HG03575 (cell line): ENCODE data around the gene NDUFA1.
A peak's percentile ranks its signal among the peaks of the same experiment; 100 is the strongest.
"Not testable (repeated sequence)": the region's sequence is repeated elsewhere in the genome, so short reads cannot be mapped to it uniquely, and the experiment has no call there.

Source experiments
- ATAC-seq: cut with Tn5 transposase; IDR thresholded peaks from one replicate; pipeline ENCODE4 v1.9.1; 2021; ENCODE audit not compliant: unreplicated experiment, insufficient number of reproducible peaks, low FRiP score; ENCODE audit errors: extremely low read depth

Gene NDUFA1

DNA sequence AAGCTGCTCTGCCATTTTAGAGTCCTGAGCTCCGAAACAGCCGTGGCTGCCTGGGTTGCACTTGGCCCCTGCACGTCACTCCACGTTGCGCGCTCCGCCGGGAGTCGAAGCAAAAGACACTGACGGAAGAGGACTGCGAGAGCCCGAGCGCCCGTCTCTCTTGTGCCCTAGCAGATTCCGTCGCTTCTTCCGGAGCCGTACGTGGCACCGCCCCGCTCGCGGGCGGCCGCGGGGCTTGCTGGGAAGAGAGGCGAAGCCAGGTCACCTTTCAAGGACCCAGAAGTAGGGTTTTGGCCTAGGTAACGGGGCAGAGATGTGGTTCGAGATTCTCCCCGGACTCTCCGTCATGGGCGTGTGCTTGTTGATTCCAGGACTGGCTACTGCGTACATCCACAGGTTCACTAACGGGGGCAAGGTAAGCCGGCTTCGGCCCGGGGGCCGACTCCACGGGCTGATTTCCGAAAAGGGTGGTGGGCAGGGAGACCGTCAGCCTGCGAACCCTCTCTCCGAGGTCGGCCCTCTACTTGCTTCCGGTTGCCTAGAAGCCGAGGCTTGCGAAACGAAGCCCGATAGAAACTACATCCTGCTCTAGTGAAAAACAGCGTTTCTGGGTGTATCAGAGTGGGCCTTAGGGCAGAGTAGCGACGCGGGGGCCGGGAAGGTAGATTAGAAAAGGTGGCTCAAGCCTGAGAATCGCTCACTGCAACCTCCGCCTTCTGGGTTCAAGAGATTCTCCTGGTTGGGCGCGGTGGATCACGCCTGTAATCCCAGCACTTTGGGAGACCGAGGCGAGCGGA lies at the start of gene NDUFA1, which contains the start of gene RNF113A:
TSS of gene NDUFA1 (plus strand) at position 234 of the 797 bp plus-strand sequence. CDS start at position 314, 80 bp downstream.
TSS of gene RNF113A (minus strand) at position 135 of the 797 bp plus-strand sequence. CDS start at position 15, 120 bp downstream.
- peak; percentile 53 for ATAC-seq

DNA sequence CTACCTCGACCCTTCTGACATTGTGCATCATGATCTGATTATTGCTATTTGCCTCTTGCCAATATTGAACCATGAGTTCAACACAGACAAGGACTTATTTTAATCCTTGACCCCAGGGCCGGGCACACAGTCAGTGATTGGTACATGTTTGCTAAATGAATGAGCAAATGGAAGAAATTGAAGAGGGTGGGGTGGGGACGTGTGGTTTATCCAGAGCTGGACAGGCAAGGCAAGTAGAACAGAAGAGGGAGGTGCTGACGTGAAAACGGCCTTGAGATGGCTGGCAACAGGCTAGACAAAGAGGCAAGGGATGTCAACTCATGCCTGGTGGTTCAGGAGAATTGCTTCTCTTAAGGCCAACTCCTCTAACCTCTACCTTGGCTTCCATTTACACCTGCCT lies 47.4 kb upstream of the NDUFA1 start:
- not testable (repeated sequence) for ATAC-seq

DNA sequence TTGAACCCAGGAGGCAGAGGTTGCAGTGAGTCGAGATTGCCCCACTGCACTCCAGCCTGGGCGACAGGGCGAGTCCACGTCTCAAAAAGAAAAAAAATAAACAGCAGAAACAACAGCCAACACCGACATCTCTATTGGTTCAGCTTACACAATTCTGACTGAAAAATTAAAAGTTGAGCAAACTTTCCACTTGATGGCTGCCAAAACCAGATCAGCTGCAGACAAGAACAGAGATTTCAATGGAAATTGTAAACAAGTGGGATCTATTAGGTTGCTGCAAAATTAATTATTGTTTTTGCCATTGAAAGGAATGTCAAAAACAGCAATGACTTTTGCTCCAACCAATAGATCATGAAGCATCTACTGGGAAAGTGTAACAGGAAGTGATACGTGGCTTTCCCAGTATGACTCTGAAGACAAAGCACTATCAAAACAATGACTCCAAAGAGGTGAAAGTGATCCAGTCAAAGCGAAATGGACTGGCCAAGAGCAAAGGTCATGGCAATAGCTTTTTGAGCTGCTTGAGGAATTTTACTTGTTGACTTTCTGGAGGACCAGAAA lies 45.2 kb upstream of the NDUFA1 start:
- ATAC-seq, result no peak

DNA sequence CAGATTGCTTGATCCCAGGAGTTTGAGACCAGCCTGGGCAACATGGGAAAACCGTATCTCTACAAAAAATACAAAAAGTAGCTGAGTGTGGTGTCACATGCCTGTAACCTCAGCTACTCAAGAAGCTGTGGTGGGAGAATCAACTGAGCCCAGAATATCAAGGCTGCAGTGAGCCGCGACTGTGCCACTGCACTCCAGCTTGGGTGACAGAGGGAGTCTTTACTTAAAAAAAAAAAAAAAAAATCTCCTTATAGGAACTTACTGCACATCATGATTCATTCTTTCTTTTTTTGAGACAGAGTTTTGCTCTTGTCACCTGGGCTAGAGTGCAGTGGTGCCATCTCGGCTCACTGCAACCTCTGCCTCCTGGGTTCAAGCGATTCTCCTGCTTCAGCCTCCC lies 43.2 kb upstream of the NDUFA1 start:
- no peak for ATAC-seq

DNA sequence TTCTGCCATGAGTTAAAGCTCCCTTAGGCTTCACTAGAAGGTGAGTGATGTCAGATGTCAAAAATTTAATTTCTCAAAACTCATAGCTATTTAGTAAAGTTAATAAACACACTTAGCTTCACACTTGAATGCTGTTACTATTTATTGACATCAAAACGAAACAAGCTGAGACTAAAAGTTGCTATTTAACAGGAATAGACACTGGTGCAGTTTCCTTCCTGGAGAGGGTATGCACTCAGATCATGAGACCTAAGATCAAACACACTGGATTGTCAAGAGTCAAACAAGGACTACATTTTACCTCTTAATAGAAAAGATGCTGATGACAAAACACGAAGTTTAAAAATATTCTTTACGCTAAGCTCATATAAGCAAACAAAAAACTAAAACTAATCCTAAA lies 37.7 kb upstream of the NDUFA1 start:
- ATAC-seq, result no peak

DNA sequence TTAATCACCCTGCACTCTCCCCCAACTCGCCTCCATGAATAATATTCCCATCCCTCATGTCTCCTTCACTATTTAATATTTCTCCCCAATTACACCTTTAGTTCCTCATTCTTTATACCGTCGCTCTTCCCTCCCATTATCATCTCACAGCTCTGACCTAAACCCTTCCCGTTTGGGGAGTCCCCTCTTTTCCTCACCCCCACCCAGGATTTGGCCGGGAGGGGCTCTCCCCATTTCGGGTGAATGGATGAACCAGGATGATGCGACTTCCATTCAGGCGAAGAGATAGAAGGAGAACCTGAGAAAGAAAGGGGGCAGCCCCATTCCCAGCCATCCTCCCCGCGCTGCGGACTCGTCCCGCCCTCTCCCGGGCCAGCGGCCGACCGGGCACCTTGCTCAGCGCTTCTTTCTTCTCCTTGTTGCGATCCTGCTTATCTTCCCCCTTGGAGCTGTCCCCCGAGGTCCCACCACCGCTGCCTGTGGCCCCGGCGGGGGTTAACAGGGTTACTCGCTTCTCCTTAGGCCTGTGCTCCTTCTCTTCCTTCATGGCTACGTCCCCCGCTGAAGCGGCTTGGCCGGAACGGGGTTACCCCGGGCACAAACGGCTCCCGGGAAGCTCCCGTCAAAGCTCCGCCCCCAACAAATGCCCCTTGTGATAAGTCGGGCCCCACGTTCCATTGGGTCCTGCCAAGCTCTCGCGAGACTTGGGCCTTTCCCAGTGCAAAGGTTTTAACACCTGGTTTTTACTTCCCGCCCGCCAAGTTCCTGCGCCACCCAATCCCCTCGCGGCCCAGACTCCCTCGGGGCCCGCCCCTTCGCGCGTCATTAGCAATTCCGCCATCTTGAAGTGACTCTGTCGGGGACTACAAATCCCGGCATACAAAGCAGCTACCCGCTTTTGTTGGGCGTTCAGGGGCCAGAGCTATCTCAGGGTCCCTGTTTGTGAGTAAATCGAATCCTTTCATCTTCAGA lies 19.0 kb upstream of the NDUFA1 start, which contains the start of gene UPF3B:
TSS of gene UPF3B (minus strand) at position 582 of the 972 bp plus-strand sequence. CDS start at position 547, 35 bp downstream.
- peak; percentile 73 for ATAC-seq

DNA sequence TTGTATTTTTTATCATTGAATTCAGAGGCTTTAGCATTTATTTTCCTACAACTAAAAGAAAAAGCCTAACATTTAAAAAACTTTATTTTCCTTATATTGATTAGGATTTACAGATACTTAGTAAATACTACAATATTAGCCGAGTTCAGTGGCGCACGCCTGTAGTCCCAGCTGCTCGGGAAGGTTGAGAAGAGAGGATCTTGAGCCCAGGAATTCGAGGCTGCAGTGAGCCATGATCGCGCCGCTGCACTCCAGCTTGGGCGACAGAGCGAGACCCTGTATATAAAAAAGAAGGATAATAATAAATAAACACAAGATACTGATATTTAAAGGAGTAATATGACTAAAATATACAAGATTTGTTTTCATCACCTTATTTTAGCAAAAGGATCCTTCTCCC lies 18.2 kb upstream of the NDUFA1 start:
- ATAC-seq, result no peak

DNA sequence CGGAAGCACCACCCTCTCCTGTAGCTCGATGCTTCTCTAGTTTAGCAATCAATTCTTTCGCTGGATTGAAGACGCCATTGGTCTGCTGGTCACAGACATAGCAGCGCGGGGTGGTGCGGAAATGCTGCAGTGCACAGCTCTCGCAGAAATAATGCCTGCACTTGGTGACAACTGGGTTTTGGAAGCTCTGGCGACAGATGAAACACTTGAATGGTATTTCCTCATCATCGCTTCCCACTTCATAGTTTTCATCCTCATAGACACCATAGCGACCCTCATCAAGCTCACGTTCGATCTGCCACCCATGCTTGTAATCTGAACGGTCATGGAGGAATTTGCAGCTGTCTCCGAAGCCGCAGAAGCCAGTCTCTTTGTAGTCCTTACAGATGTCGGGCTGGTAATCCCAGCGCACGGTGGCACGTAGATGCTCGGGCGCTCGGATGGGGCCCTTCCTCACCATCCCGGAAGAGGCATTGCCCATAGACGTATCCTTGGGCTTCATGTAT lies 953 bp upstream of the NDUFA1 start:
- ATAC-seq, result no peak

DNA sequence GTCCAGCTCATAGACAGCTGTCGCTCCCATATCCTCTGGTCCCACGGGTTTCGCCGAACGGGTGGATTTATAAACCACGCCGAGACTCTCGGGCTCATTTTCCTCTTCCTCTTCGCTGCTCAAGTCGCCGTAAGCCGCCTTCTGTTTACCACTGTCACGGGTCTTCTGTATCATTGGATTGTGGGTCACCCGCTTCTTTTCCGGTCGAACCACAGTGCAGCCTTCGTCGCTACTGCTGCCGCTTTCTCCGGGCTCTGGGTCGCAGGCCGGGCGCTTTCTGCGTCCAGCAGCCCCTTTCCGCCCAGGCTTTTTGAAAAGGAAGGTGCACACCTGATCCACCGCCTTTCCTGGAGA lies 410 bp upstream of the NDUFA1 start:
- ATAC-seq, result peak; percentile 16

DNA sequence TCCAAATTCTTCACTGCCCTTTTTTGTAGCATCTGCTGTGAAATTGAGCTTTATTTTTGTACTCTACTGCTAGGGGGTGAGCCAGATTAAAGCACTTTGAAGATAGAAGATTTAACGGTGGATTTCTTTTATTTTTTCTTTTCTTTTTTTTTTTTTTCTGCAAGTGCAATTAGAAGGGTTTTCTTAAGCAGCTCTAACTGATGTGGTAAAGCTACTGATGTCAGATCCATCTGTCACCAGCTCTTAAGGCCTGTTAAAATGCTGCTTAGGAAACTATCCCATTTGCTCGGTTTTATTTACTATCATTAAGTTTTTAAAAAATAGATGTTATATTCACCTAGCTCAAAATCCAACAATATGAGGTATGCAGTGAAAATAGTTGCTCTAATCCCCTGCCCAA lies 7.1 kb downstream of the NDUFA1 start:
- ATAC-seq, result no peak

DNA sequence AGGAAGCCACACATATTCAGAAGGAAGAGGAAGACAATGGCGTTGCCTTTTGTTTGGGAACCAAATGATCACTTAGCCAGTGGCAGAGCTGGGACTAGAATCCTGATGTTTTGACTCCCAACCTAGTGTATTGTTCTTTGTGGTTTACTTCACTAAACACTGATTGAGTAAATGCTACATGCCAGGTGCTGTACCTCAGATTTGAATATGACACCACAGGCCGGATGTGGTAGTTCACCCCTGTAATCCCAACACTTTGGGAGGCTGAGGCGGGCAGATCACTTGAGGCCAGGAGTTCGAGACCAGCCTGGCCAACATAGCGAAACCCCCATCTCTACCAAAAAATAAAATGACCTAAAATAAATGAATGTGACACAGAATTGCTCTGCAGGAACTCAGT lies 8.4 kb downstream of the NDUFA1 start:
- ATAC-seq, result no peak

DNA sequence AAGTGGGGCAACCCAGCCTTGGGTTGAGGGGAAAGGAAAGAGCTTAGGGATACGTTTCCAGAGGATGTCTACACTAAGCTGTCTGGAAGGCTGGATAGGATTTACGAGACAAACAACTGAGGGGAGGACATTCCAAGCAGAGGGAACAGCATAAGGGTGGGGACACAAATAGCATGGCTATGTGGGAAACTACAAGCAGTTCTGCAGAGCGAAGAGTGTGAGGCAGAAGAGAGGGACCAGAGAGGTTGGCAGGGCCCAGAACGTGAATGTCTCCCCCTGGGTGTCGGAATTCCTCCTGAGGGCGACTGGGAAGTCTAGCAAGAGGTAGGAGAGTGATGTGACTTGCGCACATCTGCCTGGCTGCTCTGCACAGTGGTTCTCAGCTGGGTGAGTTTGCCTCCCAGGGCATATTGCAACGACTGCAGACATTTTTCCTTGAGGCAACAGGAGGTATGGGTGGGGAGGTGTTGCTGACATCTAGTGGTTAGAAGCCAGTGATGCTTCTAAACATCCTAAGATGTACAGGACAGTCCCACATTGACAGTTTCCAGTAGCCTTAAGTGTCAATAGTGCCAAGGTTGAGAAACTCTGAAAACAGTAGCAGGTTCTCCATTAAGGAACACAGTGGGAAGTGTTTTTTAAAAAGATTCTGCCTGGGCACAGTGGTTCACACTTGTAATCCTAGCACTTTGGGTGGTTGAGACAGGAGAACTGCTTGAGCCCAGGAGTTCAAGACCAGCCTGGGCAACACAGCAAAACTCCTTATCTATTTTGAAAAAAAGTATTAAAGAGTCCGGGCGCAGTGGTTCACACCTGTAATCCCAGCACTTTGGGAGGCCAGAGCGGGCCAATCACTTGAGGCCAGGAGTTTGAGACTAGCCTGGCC lies 9.2 kb downstream of the NDUFA1 start:
- no peak for ATAC-seq

DNA sequence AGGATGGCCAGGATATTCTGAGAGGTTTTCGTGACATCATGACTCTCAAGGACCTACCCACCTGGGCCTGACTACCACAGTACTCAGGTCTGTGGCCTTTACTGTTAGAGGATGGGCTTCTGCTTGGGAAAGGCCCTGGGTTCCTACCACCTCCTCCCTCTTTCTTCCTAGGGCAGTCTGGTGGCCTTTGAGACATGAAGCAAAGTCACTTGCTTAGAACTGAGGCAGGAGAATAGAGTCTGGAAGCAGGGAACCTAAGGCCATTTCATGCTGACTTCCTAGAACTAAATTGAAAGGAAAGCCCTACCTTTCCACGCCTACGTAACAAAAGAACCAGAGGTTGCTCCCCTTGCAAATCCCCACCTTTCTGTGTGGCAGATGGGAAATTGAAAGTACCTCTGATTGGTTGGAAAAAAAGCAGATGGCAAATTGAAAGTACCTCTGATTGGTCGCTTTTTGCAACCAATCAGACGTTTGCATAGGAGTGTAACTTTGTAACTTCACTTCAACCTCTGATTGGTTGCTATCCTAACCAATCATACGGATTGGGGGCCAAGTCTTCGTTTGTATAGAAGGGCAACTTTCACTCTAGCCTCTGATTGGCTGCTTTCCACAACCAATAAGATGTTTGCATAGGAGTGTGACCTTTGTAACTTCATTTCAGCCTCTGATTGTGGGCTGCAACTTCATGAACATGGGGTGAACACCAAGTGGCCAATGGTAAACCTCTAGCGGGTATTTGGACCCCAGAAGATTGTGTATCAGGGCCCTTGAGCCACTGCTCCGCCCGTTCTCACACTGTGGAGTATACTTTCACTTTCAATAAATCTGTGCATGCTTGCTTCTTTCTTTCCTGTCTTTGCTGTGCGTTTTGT lies 14.2 kb downstream of the NDUFA1 start:
- no peak for ATAC-seq

DNA sequence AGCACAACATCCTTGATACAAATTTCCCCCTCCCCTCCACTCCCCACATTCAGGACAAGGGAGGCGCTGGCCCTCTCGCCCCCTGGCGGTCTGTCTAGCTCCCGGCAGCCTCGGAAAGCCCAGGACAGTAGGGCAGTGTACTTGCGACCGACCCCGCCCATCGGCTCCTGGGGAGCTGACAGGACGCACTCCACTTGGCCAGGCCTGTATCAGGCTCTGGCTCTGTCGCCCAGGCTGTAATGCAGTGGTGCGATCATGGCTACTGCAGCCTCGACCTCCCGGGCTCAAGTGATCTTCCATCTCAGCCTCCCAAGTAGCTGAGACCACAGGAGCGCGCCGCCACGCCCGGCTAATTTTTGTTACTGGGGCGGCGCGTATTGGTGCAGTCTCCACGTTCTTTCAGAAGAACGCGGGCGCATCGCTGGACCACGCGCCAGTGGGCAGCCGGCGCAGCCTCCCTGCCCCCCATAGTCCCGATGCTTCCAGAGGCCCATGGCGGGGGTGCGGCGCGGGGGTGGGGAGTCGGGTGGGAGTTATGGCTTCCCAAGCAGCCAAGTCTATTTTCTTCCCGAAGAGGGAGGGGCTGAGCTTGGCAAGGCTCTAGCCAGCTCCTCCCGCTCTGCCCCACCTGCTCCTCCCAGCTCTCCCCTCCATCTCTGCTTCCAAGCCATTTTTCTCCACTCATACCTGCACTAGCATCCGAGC lies 16.2 kb downstream of the NDUFA1 start:
- no peak for ATAC-seq

DNA sequence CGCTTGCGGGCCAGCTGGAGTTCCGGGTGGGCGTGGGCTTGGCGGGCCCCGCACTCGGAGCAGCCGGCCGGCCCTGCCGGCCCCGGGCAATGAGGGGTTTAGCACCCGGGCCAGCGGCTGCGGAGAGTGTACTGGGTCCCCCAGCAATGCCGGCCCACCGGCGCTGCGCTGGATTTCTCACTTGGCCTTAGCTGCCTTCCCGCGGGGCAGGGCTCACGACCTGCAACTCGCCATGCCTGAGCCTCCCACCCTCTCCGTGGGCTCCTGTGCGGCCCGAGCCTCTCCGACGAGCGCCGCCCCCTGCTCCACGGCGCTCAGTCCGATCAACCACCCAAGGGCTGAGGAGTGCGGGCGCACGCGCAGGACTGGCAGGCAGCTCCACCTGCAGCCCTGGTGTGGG lies 19.0 kb downstream of the NDUFA1 start:
- not testable (repeated sequence) for ATAC-seq

DNA sequence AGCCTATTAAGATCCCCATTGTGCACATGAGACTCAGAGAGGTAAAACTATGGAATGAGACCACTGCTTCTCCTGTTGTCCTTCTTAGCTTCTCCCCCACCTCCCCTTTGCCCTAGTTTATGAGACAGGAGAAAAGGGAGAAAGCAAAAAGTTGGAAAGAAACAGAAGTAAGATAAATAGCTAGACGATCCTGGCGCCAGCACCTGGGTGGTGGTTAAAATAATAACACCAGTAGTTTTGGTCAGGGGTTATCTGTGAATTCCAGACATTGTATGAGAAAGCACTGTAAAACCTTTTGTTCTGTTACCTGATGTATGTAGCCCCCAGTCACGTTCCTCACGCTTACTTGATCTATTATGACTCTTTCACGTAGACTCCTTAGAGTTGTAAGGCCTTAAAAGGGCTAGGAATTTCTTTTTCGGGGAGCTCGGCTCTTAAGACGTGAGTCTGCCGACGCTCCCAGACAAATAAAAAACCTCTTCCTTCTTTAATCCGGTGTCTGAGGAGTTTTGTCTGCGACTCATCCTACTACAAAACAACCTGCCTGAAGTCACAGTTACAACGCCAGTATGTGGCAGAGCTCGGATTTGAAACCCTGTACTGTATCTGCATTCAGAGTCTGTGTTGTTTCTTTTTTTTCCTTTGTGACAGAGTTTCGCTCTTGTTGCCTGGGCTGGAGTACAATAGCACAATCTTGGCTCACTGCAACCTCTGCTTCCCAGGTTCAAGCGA lies 20.5 kb downstream of the NDUFA1 start:
- not testable (repeated sequence) for ATAC-seq
